Keratinocyte (primary cell): ENCODE measurements around the gene SRGAP3.
A peak's percentile ranks its signal among the peaks of the same experiment; 100 is the strongest.

Experiments used
- CTCF ChIP-seq, 3 experiments: IDR thresholded peaks in 1 of 3; conservative IDR thresholded peaks in 1 of 3; optimal IDR thresholded peaks in 1 of 3; 2 replicates in 2 of 3; 3 replicates in 1 of 3; pipeline versions ENCODE3 to v1.5.1; 2011; ENCODE audit warnings: low read length in 3 of 3, mild to moderate bottlenecking in 3 of 3, moderate library complexity in 2 of 3, control low read depth in 1 of 3, inconsistent platforms in 1 of 3; ENCODE audit not compliant: insufficient read depth in 2 of 3; ENCODE audit errors: extremely low read depth in 1 of 3
- EZH2 ChIP-seq: IDR thresholded peaks from one replicate; pipeline ENCODE4 v1.6.1; 2012; ENCODE audit warnings: inconsistent platforms, mild to moderate bottlenecking, low read length, moderate library complexity

- TF ChIP-seq CTCF (optimal IDR thresholded peaks at IDR 0.05 in 1 of 3, IDR thresholded peaks at IDR 0.05 in 1 of 3, conservative IDR thresholded peaks at IDR 0.05 in 1 of 3; ENCODE audit: extremely low read depth in 1 of 3, insufficient read depth in 2 of 3, low read length in 3 of 3), result peak; percentile 15 to 31 (median 29)
- TF ChIP-seq EZH2, result no peak
Observed at GRCh38 chr3:9224490-9224889, 25.0 kb downstream of the SRGAP3 start.
